GM18519 (cell line): ENCODE data around the gene IAPP.
"Not testable (repeated sequence)": the region's sequence is repeated elsewhere in the genome, so short reads cannot be mapped to it uniquely, and the experiment has no call there.

ENCODE experiments used
- ATAC-seq: cut with Tn5 transposase; IDR thresholded peaks from one replicate; pipeline ENCODE4 v1.9.1; 2021; ENCODE audit warnings: mild to moderate bottlenecking, moderate library complexity; ENCODE audit not compliant: unreplicated experiment, low FRiP score

The IAPP gene

GRCh38 chr12:21372602-21373001 is at the start of gene IAPP:
Gene IAPP, plus strand, starts transcription at chr12:21372902. Its CDS starts 450 bp downstream, at chr12:21373352.
- ATAC-seq = no peak

GRCh38 chr12:21323736-21324135 is 49.0 kb upstream of the IAPP start:
- no peak for ATAC-seq

- no peak for ATAC-seq
Measured at GRCh38 chr12:21324551-21324950, 48.2 kb upstream of the IAPP start.

- no peak for ATAC-seq
Measured at GRCh38 chr12:21328578-21328977, 44.1 kb upstream of the IAPP start.

- no peak for ATAC-seq
Measured at GRCh38 chr12:21330682-21331253, 41.9 kb upstream of the IAPP start.

- ATAC-seq = no peak
Measured at GRCh38 chr12:21334771-21335325, 37.9 kb upstream of the IAPP start, which contains the start of gene SLCO1A2. Gene SLCO1A2, minus strand, starts transcription at chr12:21334917. Its CDS starts 270 bp downstream, at chr12:21334647.

GRCh38 chr12:21336656-21337055 is 36.0 kb upstream of the IAPP start:
- ATAC-seq = no peak

- no peak for ATAC-seq
Measured at GRCh38 chr12:21337453-21337852, 35.2 kb upstream of the IAPP start.

- ATAC-seq = no peak
Measured at GRCh38 chr12:21337959-21338744, 34.5 kb upstream of the IAPP start.

GRCh38 chr12:21339921-21340320 is 32.8 kb upstream of the IAPP start:
- ATAC-seq = no peak

- ATAC-seq = no peak
Measured at GRCh38 chr12:21340403-21340802, 32.3 kb upstream of the IAPP start.

GRCh38 chr12:21341769-21342168 is 30.9 kb upstream of the IAPP start:
- no peak for ATAC-seq

GRCh38 chr12:21343636-21344035 is 29.1 kb upstream of the IAPP start:
- ATAC-seq = no peak

GRCh38 chr12:21346542-21347205 is 26.0 kb upstream of the IAPP start:
- ATAC-seq = no peak

GRCh38 chr12:21350975-21351374 is 21.7 kb upstream of the IAPP start:
- no peak for ATAC-seq

GRCh38 chr12:21353487-21353886 is 19.2 kb upstream of the IAPP start:
- no peak for ATAC-seq

- ATAC-seq = no peak
Measured at GRCh38 chr12:21353948-21354347, 18.8 kb upstream of the IAPP start.

- ATAC-seq = no peak
Measured at GRCh38 chr12:21354641-21355040, 18.1 kb upstream of the IAPP start.

GRCh38 chr12:21360632-21361031 is 12.1 kb upstream of the IAPP start:
- not testable (repeated sequence) for ATAC-seq

- ATAC-seq = no peak
Measured at GRCh38 chr12:21369141-21369980, 3.3 kb upstream of the IAPP start.
